ENCODE results near the gene MARS2.

GRCh38 chr2:197675711-197676188 lies 29.4 kb upstream of the MARS2 start:
- TF ChIP-seq POLR2A (IDR thresholded peaks at IDR 0.05; ENCODE audit: low read length) (no peak), GATA1 (IDR thresholded peaks at IDR 0.05; ENCODE audit: low read depth, low read length) (no peak)
